CD4-positive, alpha-beta T cell treated with Interleukin-10 for 1 hour (primary cell): ENCODE results near the gene GIMD1.
"Not testable (repeated sequence)": the region's sequence is repeated elsewhere in the genome, so short reads cannot be mapped to it uniquely, and the experiment has no call there.

ENCODE experiments used
- DNase-seq: peaks from one replicate; pipeline ENCODE4 v3.0.0-alpha.2; 2020

Gene GIMD1

DNA sequence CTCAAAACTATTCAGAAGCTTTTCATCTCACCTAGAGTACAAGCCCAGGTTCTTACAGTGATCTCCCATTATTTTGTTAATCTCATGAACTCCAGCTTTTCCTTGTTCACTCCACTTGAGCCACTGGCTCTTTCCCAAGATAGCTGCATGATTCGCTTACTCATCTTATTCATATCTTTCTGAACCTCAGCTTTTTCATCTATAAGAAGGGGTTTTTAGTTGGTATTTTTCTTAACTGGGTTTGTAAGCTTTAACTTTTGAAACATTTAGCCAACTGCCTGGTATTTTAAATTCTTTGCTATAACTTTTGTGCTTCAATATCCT, 24.0 kb downstream of the GIMD1 start:
- no peak for DNase-seq

DNA sequence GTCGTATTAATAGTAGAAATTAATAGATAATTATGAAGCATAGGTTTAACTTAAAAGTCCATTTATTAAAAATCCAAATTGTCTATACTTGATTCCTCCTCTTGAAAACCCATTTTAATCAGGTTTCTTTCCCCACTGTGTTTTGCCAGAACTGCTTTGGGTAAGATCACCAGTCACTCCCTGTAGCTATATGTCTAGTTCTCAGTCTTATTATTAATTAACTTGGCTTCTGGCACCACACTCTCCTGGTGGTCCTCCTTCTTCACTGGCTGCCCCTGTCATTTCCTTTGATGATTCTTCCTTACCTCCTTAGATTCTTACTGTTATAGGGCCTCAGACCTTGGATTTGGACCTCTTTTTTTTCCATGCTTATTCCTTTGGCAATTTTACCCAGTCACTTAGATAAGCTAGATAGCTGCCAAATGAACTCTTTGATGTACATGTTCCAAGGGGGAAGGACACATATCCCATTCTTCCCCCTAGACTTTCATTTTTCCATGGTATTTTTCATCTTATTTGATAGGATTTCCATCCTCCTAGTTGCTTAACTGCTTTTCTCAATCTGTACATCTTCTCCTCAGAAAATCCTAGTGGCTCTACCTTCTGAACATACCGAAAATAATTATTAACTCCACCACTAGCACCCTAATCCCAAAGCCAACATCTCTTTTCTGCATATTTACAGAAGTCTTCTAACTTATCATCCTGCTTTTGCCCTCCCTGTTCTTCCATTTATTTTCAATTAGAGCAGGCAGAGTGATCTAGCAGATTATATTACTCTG, 24.5 kb downstream of the GIMD1 start:
- no peak for DNase-seq

DNA sequence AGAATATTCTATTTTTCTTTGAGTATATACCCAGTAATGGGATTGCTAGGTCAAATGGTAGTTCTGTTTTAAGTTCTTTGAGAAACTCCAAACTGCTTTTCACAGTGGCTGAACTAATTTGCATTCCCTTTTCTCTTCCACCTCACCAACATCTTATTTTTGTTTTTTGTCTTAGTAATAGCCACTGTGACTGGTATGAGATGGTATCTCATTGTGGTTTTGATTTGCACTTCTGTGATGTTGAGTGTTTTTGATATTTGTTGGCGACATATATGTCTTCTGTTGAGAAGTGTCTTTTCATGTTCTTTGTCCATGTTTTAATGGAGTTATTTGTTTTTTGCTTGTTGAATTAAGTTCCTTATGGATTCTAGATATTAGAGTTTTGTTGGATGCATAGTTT, 27.8 kb downstream of the GIMD1 start:
- DNase-seq, result no peak

DNA sequence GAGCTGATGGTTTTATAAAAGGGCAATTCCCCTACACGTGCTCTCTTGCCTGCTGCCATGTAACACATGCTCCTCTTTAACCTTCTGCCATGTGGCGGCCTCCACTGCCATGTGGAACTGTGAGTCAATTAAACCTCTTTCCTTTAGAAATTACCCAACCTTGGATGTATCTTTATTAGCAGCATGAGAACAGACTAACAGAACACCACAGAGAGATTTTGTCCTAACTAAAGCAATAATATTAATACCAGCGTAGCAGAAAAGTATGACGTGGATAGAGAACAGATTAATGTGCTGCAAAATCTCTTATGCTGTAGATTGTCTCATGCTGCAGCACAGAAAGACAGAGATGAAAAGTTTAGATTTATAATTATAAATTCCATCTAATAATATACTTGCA, 29.1 kb downstream of the GIMD1 start:
- DNase-seq, result no peak

DNA sequence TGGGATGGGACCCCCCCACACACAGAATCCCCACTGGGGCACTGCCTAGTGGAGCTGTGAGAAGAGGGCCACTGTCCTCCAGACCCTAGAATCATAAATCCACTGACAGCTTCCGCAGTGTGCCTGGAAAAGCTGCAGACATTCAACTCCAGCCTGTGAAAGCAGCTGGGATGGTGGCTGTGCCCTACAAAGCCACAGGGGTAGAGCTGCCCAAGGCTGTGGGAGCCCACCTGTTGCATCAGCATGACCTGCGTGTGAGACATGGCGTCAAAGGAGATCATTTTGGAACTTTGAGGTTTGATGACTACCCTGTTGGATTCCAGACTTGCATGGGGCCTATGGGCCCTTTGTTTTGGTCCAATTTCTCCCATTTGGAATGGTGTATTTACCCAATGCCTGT, 29.9 kb downstream of the GIMD1 start:
- no peak for DNase-seq

DNA sequence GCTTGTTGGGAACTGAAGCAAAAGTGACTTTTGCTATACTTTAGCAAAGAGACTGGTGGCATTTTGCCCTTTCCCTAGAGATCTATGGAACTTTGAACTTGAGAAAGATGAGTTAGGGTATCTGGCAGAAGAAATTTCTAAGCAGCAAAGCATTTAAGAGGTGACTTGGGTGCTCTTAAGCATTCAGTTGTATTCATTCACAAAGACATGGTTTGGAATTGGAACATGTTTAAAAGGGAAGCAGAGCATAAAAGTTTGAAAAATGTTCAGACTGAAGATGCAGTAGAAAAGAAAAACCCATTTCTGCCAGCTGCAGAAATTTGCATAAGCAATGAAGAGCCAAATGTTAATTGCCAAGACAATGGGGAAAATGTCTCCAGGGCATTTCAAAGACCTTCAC, 30.7 kb downstream of the GIMD1 start:
- no peak for DNase-seq

DNA sequence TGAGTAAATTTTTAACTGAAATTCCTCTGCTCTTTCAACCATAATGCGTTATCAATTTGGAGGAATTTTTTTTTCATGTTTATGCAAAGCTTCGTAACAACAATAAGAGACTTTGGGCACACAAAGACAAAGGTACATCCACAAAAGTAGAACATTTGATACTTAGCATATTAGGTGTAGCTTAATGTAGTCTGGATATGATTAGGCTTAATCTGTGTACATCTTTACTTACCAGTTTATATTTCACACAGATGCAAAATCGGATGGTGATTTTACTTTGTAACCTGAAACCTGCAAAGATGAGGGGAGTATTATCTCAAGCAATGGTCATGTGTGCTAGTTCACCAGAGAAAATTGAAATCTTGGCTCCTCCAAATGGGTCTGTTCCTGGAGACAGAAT, 32.0 kb downstream of the GIMD1 start:
- no peak for DNase-seq

DNA sequence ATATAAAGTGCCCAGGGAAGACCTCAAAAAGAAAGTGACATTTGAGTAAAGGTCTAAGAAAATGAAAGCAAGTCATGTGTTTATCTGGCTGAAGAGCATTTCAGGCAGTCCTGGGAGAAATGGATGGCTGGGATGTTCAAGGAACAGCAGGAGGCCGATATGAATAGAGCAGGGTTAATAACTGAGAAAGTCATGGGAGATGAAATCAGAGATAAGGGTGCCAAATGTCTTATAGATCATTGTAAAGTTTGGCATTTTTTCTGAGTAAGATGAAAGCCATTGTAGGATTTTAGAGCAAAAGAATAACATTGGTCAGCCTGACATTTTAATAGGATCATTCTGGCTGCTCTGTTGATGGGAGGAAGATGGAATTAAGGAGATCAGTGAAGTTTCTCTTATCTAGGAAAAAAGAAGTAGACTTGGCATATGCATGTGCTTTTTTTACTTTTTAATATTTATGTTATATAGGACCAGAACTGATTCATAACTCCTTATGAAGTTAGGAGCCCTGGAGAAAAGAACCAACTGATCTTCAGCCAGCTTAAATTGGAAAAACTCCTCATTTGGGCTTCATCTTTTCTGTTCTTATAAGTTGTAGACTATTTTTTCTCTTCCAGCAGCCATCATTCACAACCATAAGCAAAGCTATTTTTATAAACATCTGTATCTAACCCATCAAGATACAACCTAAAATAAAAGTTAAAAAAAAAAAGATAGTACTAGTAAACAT, 33.7 kb downstream of the GIMD1 start:
- no peak for DNase-seq

DNA sequence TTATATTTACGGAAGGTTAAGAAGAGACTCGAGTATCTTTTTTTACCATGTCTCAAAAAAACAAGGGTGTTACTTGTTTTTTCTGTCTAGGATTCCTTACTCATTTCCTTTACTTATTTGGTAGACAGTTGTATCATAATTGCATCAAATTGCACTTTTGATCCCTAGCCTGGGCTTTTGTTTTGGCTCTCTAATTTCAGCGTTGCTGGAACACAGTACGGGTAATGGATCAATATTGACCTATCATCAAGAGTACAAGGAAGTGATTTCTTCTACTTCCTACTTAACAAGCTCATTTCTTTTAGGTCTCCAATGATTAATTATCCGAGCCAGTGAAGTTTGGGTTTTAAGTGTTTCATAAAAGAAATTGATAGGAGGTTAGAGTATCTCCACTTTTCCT, 35.4 kb downstream of the GIMD1 start:
- DNase-seq, result no peak

DNA sequence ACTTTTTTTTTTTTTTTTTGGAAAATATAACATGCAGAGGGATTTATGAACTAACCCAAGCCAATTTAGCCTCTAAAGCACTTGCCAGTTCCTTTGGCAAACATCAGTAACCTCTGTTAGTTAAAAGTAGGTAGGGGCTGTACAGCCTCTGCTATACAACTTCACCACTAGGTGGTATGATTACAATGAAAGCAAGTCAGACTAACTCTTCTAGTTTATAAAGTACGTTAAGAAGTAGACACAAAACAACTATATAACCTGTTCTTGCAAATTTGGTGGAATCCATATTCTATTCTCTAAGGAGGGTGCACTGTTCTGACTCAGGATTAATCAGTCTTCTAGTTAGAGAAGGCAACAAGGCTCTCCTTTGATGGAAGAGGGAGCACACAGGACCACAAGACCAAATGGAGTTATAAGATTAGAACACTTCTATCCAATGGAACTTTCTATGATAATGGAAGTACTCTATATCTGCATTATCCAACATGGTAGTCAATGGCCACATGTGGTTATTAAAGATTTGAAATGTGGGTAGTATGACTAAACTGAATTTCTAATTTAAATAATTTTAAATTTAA, 39.4 kb downstream of the GIMD1 start:
- peak; percentile 39 for DNase-seq

DNA sequence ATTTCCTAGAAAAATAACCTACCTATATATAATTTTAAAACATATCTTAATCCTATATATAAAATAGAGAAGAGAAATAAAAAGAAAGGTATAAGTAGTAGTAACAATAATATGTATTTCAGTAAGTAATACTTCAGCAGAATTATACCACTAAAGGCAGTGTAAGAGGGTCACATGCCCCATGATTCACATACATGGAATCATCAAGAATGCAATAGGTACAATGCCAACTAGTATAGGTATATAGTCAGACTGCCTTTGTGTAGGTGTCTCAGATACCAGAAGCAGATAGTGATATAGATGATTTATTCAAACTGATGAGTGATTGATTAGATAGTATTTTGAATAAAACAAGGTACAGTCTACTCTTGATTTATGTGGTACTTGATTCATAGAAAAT, 42.8 kb downstream of the GIMD1 start:
- DNase-seq, result no peak

DNA sequence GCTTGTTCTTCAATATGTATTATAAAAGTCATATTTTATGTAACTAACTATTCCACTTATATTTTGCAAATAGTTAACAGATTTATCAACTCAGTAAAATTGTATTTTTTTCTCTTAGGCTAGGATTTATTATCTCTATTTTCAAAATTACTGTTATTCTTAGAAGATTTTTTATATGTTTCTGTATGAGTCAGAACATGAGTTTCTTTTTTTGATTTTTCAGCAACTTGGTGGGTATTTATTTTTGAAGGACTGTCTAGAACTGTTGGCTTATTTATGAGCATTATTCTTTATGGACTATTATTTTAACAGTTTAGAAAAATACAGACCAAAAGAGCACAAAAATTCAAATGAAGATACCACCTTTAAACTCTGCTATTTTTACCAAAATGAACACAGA, 45.5 kb downstream of the GIMD1 start:
- DNase-seq, result no peak

DNA sequence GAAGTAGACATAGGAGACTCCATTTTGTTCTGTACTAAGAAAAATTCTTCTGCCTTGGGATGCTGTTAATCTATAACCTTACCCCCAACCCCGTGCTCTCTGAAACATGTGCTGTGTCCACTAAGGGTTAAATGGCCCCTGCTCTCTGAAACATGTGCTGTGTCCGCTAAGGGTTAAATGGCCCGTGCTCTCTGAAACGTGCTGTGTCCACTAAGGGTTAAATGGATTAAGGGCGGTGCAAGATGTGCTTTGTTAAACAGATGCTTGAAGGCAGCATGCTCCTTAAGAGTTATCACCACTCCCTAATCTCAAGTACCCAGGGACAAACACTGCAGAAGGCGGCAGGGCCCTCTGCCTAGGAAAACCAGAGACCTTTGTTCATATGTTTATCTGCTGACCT, 46.8 kb downstream of the GIMD1 start:
- not testable (repeated sequence) for DNase-seq

DNA sequence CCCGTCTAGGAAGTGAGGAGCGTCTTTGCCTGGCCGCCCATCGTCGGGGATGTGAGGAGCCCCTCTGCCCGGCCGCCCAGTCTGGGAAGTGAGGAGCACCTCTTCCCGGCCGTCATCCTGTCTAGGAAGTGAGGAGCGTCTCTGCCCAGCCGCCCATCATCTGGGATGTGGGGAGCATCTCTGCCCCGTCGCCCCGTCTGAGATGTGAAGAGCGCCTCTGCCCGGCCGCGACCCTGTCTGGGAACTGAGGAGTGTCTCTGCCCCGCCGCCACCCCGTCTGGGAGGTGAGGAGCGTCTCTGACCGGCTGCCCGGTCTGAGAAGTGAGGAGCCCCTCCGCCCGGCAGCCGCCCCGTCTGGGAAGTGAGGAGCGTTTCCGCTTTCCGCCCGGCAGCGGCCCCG, 47.4 kb downstream of the GIMD1 start:
- not testable (repeated sequence) for DNase-seq

DNA sequence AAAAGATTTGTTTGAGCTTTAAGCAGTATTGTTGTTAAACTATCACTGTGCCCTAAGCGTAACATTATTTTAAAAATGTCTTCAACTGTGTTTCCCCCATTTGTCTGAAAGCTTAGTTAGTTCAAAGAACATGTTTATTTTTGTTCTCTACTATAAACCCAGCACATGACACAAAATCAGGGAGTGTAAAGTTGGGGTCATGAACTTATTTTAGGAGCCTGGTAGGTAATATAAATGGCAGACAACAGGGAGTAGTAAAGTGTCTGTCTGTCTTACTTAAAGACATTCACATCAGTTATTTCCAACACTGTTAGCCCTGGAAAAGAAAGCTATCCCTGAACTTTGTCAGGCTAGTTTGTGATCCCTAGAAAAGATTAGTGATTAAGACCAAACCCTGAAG, 48.3 kb downstream of the GIMD1 start:
- DNase-seq, result no peak

DNA sequence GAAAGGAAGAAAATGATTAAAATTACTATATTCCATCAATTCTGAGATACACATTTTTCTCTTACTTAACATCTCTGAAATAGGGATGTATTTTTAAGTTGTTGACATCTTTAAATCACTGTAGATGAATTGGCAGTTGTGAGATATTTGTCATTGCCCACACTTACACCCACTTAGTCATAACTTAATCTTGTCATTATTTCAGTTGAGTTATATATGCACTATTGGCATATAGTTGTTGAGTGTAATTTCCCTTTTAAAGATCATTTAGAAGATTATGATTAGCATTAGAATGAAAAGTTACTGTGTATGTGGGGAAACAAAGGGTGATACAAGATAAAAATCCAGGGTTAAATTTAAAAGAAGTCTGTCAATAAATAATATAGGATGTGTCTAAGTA, 50.1 kb downstream of the GIMD1 start:
- DNase-seq, result no peak

DNA sequence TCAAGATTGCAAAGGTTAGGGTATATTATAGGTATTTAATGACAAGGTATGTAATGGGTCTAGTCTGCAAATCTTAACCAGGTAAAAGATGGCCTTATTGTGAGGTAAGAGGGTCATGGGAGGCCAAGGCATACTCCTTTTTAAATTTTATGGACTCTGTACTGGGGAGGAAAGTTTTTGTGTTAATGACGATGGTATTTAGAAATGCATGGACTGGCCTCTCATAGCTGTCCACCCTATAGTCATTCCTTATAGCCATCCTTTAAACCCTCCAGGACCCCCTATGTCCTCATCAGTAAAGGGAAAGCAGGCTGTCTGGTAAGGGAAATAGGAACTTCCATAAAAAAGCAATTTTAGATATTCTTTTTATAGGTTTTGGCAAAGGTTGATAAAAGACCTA, 50.8 kb downstream of the GIMD1 start:
- DNase-seq, result no peak

DNA sequence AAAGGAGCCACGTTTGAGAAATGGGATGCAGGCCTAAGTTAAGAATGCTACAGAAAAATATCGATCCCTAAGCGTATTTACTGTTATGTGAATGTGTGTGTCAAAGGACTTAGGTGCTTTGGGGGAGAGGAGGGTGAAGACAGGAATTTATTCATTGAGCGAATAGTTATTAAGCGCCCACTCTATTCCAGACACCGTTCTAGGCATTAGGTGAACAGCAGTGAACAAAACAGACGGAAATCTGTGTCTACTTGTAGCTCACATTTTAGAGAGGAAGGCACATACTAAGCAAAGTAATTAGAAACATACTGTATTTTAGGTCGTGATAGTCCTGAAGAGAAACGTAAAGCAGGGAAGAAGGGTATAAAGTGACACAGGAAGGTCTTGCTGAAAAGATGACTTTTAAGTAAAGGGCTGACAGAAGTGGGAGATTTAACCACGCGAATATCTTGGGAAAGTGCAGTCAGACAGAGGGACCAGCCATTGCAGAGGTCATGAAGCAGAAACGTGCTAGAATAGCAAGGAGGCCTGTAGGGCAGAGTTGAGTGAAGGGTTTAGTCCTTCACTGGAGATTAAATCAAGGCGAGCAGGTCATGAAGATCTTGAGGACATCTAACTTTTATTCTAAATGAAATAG, 51.7 kb downstream of the GIMD1 start:
- DNase-seq, result no peak

DNA sequence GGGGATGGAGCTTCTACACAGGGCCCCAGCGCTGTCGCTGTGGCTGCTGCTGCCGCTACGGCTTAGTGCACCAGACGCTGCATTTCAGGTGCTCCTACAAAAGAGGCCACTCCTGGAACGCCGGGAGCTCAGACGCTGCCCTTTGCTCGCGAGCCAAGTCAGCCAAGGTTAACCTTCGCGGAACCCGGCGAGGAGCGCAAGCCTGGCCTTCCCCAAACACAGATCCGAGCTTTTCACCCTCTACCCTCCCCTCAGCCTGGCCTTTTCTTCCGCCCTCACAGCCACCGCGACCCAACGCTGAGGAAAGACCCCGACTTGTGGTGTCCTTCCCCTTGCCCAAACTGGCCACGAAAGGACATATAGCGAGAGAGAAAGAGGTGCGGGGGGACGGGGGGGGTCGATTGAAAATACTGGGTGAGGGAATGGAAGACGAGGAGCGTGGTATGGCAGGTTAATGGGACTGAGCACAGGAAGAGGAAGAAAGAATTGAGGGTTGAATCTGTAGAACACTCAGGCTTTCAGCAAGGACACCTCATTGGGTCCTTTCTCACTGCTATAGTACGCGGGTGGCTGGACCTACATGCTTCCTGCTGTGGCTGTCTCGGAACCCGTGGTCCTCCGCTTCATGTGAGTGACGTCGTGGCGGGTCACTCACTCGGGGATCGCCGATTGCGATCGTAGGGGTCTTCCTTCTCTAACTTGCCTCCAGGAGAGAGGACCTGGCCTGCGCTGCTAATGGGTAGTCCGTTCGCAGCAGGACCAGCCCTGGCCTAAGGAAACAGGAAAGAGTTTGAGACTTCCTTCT, 52.4 kb downstream of the GIMD1 start, which contains the start of the genes AIMP1 and TBCK:
Gene AIMP1 (plus strand): TSS at position 583 of the 805 bp plus-strand sequence. CDS start 8,460 bp downstream, outside the sequence.
Gene TBCK (minus strand): TSS at position 242 of the 805 bp plus-strand sequence. CDS start 7,249 bp downstream, outside the sequence.
- peak; percentile 93 for DNase-seq

DNA sequence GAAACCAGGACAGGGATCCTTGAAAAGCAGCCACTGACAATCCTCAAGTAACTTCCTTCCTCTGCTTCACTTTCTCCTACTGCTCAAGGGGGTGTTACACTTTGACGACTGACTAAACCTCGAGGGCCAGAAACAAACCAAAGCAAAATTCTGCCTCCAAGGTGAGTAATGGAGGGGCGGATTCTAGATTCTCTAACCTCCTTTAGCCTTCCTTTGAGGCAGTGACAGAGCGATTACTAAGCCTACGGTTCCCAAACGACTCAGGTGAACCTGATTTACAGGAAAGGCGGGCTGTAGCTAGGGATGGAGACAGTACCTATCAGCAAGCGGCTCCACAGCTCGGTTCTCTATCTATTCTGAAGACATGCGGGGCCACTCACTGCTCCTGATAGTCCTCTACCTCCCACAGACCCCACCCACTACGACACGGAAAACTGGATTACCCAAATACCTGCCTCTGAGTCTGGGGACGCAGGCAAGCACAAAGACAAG, 53.1 kb downstream of the GIMD1 start:
- DNase-seq, result peak; percentile 59

DNA sequence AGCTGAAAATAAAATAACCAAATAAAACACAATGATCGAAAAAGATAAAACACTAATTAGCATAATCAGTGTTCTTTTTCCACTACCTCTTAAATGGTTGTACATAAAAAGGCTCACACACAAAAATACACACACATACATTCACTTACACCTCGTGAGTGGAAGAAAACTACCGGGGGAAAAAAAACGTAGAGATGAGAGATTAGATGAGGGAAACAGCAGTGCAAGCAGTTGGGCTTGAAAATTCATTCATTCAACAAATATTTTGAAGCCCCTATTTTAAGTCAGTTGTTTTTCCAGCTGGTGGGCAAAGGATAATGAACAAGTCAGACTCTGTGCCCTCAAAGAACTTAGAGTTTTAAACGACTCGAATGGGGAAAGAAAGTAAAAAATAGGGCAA, 53.6 kb downstream of the GIMD1 start:
- peak; percentile 4 for DNase-seq

DNA sequence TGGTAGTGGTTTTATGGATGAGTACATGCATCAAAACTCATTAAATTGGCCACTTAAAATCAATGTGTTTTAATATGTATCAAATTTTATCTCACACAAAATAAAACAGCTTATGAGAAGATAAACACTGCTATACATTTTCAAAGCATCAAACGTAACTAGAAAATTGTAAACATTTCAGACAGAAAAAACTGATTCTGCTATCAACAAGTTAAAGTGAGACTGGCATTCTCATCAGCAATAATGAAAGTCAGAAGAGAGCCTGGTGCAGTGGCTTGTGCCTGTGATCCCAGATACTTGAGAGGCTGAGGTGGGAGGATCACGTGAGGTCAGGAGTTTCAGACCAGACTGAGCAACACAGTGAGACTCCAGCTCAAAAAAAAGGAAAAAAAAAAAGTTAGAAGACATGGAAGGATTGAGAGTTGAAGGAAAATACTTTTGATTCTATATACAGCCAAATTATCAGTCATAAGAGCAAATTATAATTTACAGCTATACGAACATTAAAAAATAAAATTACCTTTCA, 55.5 kb downstream of the GIMD1 start:
- DNase-seq, result no peak
